Adipose tissue (tissue), 3 donors: Measurements from ENCODE around the gene SHQ1. TPM values are rescaled to one million over a fixed set of nuclear protein-coding genes. Genes with fewer than 3 reads are reported as not detected.
"Not testable (repeated sequence)": the region's sequence is repeated elsewhere in the genome, so short reads cannot be mapped to it uniquely, and the experiment has no call there.

Experiments
- H3K27ac ChIP-seq: one replicate; pipeline ENCODE4 v1.5.1; 2013; ENCODE audit warnings: low read depth, low read length
- WGBS, 3 donors: extraction: QIAGEN DNeasy Blood & Tissue Kit; methylation state at CpG; one replicate each; pipeline ENCODE4 v1.1.7; 2013; 5-methylcytosine and 5-hydroxymethylcytosine counted together
- polyA plus RNA-seq, 3 donors: library from polyadenylated mRNA; stranded (reverse); fragments of 200-250 nt; gene quantifications; one replicate each; pipeline ENCODE4 v1.2.3, GENCODE V29; 2013
- donor health status: healthy with polysubstance abuse.
- donor health status: Bipolar disorder and iron deficiency.
- donor health status: healthy.

The SHQ1 gene
- polyA plus RNA-seq, 3 donors, result 5.0 to 8.4 (median 6.5) TPM

GRCh38 chr3:72811571-72811970 is 36.7 kb downstream of the SHQ1 start:
- WGBS, 3 donors, result 96 to 100% (median 97%) methylated on average over 1 of the region's 1 CpG
- no peak overlapping the region for H3K27ac ChIP-seq

GRCh38 chr3:72810659-72811434 is 37.4 kb downstream of the SHQ1 start:
- WGBS, 3 donors, result 71 to 94% (median 93%) methylated on average over 6 of the region's 6 CpGs
- no peak overlapping the region for H3K27ac ChIP-seq

- H3K27ac ChIP-seq, result no peak overlapping the region
Observed at GRCh38 chr3:72810063-72810462, 38.2 kb downstream of the SHQ1 start.

- H3K27ac ChIP-seq, result no peak overlapping the region
- WGBS, 3 donors, result 90 to 96% (median 92%) methylated on average over 5 of the region's 5 CpGs
Observed at GRCh38 chr3:72804361-72804760, 43.9 kb downstream of the SHQ1 start.

- 94 to 99% (median 98%) methylated on average over 3 of the region's 3 CpGs for WGBS, 3 donors
- no peak overlapping the region for H3K27ac ChIP-seq
Observed at GRCh38 chr3:72803573-72803972, 44.7 kb downstream of the SHQ1 start.

- no peak overlapping the region for H3K27ac ChIP-seq
- WGBS, 3 donors, result 95 to 96% (median 96%) methylated on average over 5 of the region's 5 CpGs
Observed at GRCh38 chr3:72802001-72802400, 46.2 kb downstream of the SHQ1 start.

- no peak overlapping the region for H3K27ac ChIP-seq
Observed at GRCh38 chr3:72800869-72801268, 47.4 kb downstream of the SHQ1 start.

GRCh38 chr3:72798552-72799195 is 49.6 kb downstream of the SHQ1 start:
- no peak overlapping the region for H3K27ac ChIP-seq
- WGBS, 3 donors, result 88 to 95% (median 89%) methylated on average over 3 of the region's 3 CpGs

- WGBS, 3 donors, result 49 to 64% (median 54%) methylated on average over 12 of the region's 12 CpGs
- H3K27ac ChIP-seq, result no peak overlapping the region
Observed at GRCh38 chr3:72797773-72798543, 50.3 kb downstream of the SHQ1 start.

- WGBS, 3 donors, result 93 to 97% (median 95%) methylated on average over 3 of the region's 3 CpGs
- no peak overlapping the region for H3K27ac ChIP-seq
Observed at GRCh38 chr3:72794079-72794478, 54.2 kb downstream of the SHQ1 start.

GRCh38 chr3:72791161-72791560 is 57.1 kb downstream of the SHQ1 start:
- no peak overlapping the region for H3K27ac ChIP-seq
- WGBS, 3 donors, result 77 to 80% (median 79%) methylated on average over 1 of the region's 1 CpG

- no peak overlapping the region for H3K27ac ChIP-seq
- WGBS, 3 donors, result 98 to 100% (median 100%) methylated on average over 1 of the region's 1 CpG
Observed at GRCh38 chr3:72789786-72790185, 58.5 kb downstream of the SHQ1 start.

GRCh38 chr3:72788232-72788631 is 60.0 kb downstream of the SHQ1 start:
- H3K27ac ChIP-seq, result not testable (repeated sequence)
- WGBS, 3 donors, result 97 to 98% (median 98%) methylated on average over 27 of the region's 27 CpGs

- WGBS, 3 donors, result 95 to 98% (median 96%) methylated on average over 3 of the region's 3 CpGs
- no peak overlapping the region for H3K27ac ChIP-seq
Observed at GRCh38 chr3:72786668-72787067, 61.6 kb downstream of the SHQ1 start.

GRCh38 chr3:72784226-72784625 is 64.0 kb downstream of the SHQ1 start:
- H3K27ac ChIP-seq, result no peak overlapping the region
- 97 to 100% (median 100%) methylated on average over 1 of the region's 1 CpG for WGBS, 3 donors

GRCh38 chr3:72782521-72782920 is 65.7 kb downstream of the SHQ1 start:
- WGBS, 3 donors, result 80 to 93% (median 87%) methylated on average over 2 of the region's 2 CpGs
- no peak overlapping the region for H3K27ac ChIP-seq

- WGBS, 3 donors, result 91 to 93% (median 92%) methylated on average over 1 of the region's 1 CpG
Observed at GRCh38 chr3:72769758-72770540, 78.3 kb downstream of the SHQ1 start.

GRCh38 chr3:72768936-72769335 is 79.3 kb downstream of the SHQ1 start:
- no peak overlapping the region for H3K27ac ChIP-seq
- 70 to 92% (median 82%) methylated on average over 1 of the region's 1 CpG for WGBS, 3 donors

More at GRCh38 chr3:72769758-72770540, 78.3 kb downstream of the SHQ1 start:
- no peak overlapping the region for H3K27ac ChIP-seq

- WGBS, 3 donors, result 85 to 93% (median 92%) methylated on average over 6 of the region's 6 CpGs
- H3K27ac ChIP-seq, result no peak overlapping the region
Observed at GRCh38 chr3:72768481-72768880, 79.8 kb downstream of the SHQ1 start.
